Jurkat, Clone E6-1 (cell line): ENCODE data around the gene NEK10.

Experiments
- DNase-seq: peaks from one replicate; pipeline ENCODE4 v3.0.0-alpha.2; 2011; ENCODE audit warnings: low read depth, low spot score
- H3K4me3 ChIP-seq: 2 replicates; pipeline ENCODE4 v1.5.1; 2011; ENCODE audit warnings: mild to moderate bottlenecking, low read length, control low read depth, moderate library complexity

Gene NEK10

GRCh38 chr3:27089645-27090044 lies 279.5 kb downstream of the NEK10 start:
- no peak overlapping the region for H3K4me3 ChIP-seq
- DNase-seq, result no peak

DNA sequence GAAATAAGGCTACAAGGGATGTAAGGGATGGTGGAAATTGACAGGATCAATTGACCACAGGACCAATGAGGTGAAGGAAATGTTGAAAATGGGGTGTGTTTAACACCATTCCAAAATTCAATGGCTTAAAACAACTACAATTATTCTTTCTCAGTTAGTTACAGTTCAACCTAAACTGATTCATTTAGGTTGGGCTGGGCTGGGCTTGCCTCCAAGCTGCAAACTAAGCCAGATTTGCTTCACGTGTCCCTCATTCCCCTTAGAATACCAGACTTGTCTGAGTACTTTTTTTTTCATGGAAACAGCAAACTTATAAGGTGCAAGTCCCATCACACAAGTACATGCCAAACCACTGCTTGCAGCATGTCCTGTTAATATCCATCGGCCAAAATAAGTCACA lies 280.1 kb downstream of the NEK10 start:
- H3K4me3 ChIP-seq, result no peak overlapping the region
- DNase-seq, result no peak

GRCh38 chr3:27085829-27086730 lies 283.1 kb downstream of the NEK10 start:
- H3K4me3 ChIP-seq, result no peak overlapping the region

GRCh38 chr3:27081992-27082607 lies 287.1 kb downstream of the NEK10 start:
- no peak for DNase-seq
- H3K4me3 ChIP-seq, result no peak overlapping the region

More at GRCh38 chr3:27085829-27086730, 283.1 kb downstream of the NEK10 start:
- no peak for DNase-seq

- DNase-seq, result no peak
- no peak overlapping the region for H3K4me3 ChIP-seq
These were observed 287.6 kb downstream of the NEK10 start for GRCh38 chr3:27081566-27081965.

GRCh38 chr3:27080258-27080525 lies 289.0 kb downstream of the NEK10 start:
- no peak overlapping the region for H3K4me3 ChIP-seq
- DNase-seq, result no peak

- H3K4me3 ChIP-seq, result no peak overlapping the region
- DNase-seq, result no peak
These were observed 289.5 kb downstream of the NEK10 start for GRCh38 chr3:27079427-27080257.

GRCh38 chr3:27078246-27078913 lies 290.8 kb downstream of the NEK10 start:
- H3K4me3 ChIP-seq, result no peak overlapping the region
- no peak for DNase-seq

DNA sequence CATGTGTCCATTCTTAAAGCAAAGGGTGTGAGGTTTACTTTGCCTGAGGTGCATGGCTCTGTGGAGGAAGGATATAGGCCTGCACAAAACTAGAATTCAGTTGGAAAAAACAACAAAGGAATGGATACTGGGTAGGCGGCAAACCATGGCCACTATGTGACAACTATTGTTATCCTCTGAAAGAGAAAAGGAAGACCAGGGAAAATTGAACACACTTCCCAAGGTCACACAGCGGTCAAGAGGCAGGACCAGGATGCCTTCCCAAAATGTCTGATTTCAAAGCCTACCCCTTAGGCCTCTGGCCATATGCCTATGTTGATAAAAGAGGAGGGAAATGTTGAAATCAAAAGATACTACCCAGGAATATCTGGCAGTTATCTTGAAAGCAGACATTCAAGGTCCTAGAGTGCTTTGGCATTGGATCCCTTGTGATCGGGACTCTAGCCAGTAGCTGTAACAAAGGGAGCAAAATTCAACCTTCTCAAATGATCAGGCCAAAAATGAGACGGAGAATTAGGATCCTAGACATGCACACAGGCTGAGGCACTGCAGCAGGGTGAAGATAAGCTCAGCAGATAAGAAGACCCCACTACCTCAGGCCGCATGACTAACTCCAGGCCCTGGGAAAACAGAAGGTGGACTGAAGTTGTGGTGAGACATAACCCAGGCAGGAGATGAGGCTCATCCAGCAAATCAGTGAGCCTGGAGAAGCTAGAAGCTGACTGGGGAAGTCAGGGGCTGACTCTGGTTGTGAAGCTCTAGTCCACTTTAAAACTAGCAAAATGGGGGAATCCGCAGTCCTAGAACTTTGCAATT lies 292.2 kb downstream of the NEK10 start:
- H3K4me3 ChIP-seq, result no peak overlapping the region
- no peak for DNase-seq

- no peak for DNase-seq
- H3K4me3 ChIP-seq, result no peak overlapping the region
These were observed 294.3 kb downstream of the NEK10 start for GRCh38 chr3:27074914-27075313.

- no peak overlapping the region for H3K4me3 ChIP-seq
- DNase-seq, result no peak
These were observed 295.3 kb downstream of the NEK10 start for GRCh38 chr3:27073912-27074311.

DNA sequence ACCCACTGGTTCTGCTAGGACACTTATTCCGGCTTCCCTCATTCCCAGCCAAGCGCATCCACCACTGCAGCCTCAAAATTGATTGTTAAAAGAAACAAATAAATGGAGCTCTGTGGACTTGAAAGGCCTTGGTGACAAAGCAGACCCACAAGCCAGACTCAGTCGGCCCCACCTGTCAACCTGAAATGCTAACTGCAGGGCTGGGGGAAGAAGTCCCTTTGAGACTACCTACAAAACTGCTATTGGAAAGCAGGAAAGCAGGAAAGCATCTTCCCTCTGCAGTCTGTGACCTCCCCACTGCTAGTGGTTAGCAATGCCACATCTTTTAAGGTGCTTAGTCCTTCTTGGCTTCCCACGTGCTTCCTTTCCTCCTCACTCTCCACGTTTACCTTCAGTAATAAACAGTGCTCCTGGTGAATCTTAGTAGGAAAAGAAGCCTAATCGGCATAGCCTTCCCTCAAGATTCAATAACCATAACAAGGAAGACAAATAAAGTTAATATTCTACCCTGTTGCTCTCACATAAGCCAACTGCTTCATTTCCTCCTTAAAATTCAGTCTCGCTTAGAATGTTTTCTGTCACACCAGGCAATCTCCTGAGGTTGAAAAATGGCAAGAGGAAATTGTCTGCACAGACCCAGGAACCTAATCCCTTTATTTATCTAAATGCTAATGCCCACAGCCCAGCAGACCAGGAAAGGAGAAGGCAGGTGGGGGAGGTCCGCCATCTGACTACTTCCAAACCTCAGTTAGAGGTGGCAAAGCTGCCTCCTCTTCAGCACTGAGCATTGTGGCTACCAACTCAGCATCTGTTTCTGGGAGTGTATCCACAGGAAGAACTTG lies 296.2 kb downstream of the NEK10 start:
- no peak overlapping the region for H3K4me3 ChIP-seq
- DNase-seq, result no peak

DNA sequence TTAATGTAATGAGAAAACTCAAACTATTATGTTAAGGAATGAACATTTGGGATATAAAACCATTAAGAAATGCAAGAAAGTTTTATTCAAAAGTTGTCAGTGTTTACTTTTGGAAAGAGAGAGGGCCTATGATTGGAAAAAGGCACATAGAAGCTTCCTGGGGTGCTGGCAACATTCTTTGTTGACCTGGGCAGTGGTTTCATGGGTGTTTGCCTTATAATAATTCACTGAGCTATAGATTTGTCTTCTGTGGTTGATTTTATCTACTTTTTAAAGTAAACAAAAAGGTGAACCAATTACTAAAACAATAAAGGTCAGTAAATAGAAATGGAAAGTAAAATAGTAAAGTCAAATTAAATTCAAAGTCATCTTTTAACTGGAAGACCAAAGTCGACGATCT lies 308.8 kb downstream of the NEK10 start:
- no peak for DNase-seq
- H3K4me3 ChIP-seq, result no peak overlapping the region
